Neural progenitor cell (in vitro differentiated cells): ENCODE measurements around the gene CHRD. TPM values are rescaled to one million over a fixed set of nuclear protein-coding genes. Genes with fewer than 3 reads are reported as not detected.
"Not testable (repeated sequence)": the region's sequence is repeated elsewhere in the genome, so short reads cannot be mapped to it uniquely, and the experiment has no call there.

Experiments used
- DNase-seq: peaks from one replicate; pipeline ENCODE4 v3.0.0-alpha.2; 2016; ENCODE audit warnings: low spot score
- H2AFZ ChIP-seq: fragments of 200-600 bp; sonication (generic); replicated peaks from 2 replicates; pipeline ENCODE4 v1.6.1; 2016; ENCODE audit warnings: antibody characterized with exemption
- H3F3A ChIP-seq: fragments of 200-600 bp; sonication (generic); 2 replicates; pipeline ENCODE4 v1.6.1; 2016; ENCODE audit warnings: antibody characterized with exemption, low read depth
- H3K27ac ChIP-seq: fragments of 200-600 bp; sonication (generic); 2 replicates; pipeline ENCODE4 v1.5.1; 2016; ENCODE audit warnings: mild to moderate bottlenecking
- H3K27me3 ChIP-seq: fragments of 200-600 bp; sonication (generic); 2 replicates; pipeline ENCODE4 v1.6.1; 2016; ENCODE audit warnings: mild to moderate bottlenecking, moderate library complexity
- H3K36me3 ChIP-seq: fragments of 200-600 bp; sonication (generic); 2 replicates; pipeline ENCODE4 v1.5.1; 2016
- H3K4me1 ChIP-seq: fragments of 200-600 bp; sonication (generic); 2 replicates; pipeline ENCODE4 v1.6.1; 2016; ENCODE audit warnings: mixed run types
- H3K4me2 ChIP-seq: fragments of 200-600 bp; sonication (generic); 2 replicates; pipeline ENCODE4 v1.6.1; 2016
- H3K4me3 ChIP-seq: fragments of 200-600 bp; sonication (generic); 2 replicates; pipeline ENCODE4 v1.5.1; 2016
- H3K79me2 ChIP-seq: fragments of 200-600 bp; sonication (generic); 2 replicates; pipeline ENCODE4 v1.6.1; 2016; ENCODE audit warnings: low read depth
- H3K9ac ChIP-seq: fragments of 200-600 bp; sonication (generic); 2 replicates; pipeline ENCODE4 v1.6.1; 2016
- H3K9me3 ChIP-seq: fragments of 200-600 bp; sonication (generic); 2 replicates; pipeline ENCODE4 v1.5.1; 2016; ENCODE audit warnings: low read depth
- H4K20me1 ChIP-seq: fragments of 200-600 bp; sonication (generic); 2 replicates; pipeline ENCODE4 v1.6.1; 2016; ENCODE audit warnings: low read depth
- H3K27ac Mint-ChIP-seq: 3 replicates; pipeline ENCODE4 v1.8.0; 2021; ENCODE audit warnings: mixed read lengths
- H3K27me3 Mint-ChIP-seq: 2 replicates; pipeline ENCODE4 v1.8.0; 2022; ENCODE audit warnings: low read depth, mild to moderate bottlenecking, inconsistent platforms, moderate library complexity, mixed read lengths; ENCODE audit not compliant: insufficient read depth
- H3K36me3 Mint-ChIP-seq: 3 replicates; pipeline ENCODE4 v1.8.0; 2021; ENCODE audit warnings: mixed read lengths
- H3K4me1 Mint-ChIP-seq: 3 replicates; pipeline ENCODE4 v1.8.0; 2021; ENCODE audit warnings: mixed read lengths
- H3K4me3 Mint-ChIP-seq: 3 replicates; pipeline ENCODE4 v1.8.0; 2021; ENCODE audit warnings: mild to moderate bottlenecking, moderate library complexity, mixed read lengths
- H3K9me3 Mint-ChIP-seq: 3 replicates; pipeline ENCODE4 v1.8.0; 2020; ENCODE audit warnings: mixed read lengths
- EZH2 ChIP-seq: fragments of 200-600 bp; sonication (generic); IDR thresholded peaks from 2 replicates; pipeline ENCODE4 v1.6.1; 2017; ENCODE audit warnings: antibody characterized with exemption, mild to moderate bottlenecking, moderate library complexity
- EZH2phosphoT487 ChIP-seq: fragments of 200-600 bp; sonication (generic); IDR thresholded peaks from 2 replicates; pipeline ENCODE4 v1.6.1; 2017; ENCODE audit warnings: antibody characterized with exemption
- total RNA-seq: library from RNA; depleted of rRNA; stranded (reverse); fragments of >200 nt; gene quantifications from 2 replicates; pipeline ENCODE4 v1.2.3, GENCODE V29; 2015; ENCODE audit warnings: low replicate concordance
- TF ChIP-seq, protein P1 (sequence below): fragments of 200-600 bp; sonication (generic); IDR thresholded peaks from 2 replicates; pipeline ENCODE4 v1.5.1; 2017; ENCODE audit warnings: antibody characterized with exemption, mild to moderate bottlenecking

CHRD gene
- total RNA-seq, 1 donor from 2014 or later = 2.3 TPM

GRCh38 chr3:184337981-184338380 is 41.9 kb upstream of the CHRD start:
- peaks cover 57% of the 10 kb centered on the region for H3F3A ChIP-seq
- H3K4me3 ChIP-seq = no peak overlapping the region
- H4K20me1 ChIP-seq = peaks cover 87% of the 10 kb centered on the region
- Mint-ChIP-seq H3K9me3 (no peaks in the 10 kb centered on the region), H3K27ac (peak overlapping the region; percentile 91), H3K36me3 (peaks cover 10% of the 10 kb centered on the region), H3K27me3 (peaks cover 3% of the 10 kb centered on the region), H3K4me3 (peak overlapping the region; percentile 92), H3K4me1 (peaks cover 32% of the 10 kb centered on the region)
- no peaks in the 10 kb centered on the region for H3K9me3 ChIP-seq
- H3K36me3 ChIP-seq = no peaks in the 10 kb centered on the region
- TF ChIP-seq EZH2phosphoT487 (no peak), EZH2 (no peak)
- TF ChIP-seq, protein P1, sequence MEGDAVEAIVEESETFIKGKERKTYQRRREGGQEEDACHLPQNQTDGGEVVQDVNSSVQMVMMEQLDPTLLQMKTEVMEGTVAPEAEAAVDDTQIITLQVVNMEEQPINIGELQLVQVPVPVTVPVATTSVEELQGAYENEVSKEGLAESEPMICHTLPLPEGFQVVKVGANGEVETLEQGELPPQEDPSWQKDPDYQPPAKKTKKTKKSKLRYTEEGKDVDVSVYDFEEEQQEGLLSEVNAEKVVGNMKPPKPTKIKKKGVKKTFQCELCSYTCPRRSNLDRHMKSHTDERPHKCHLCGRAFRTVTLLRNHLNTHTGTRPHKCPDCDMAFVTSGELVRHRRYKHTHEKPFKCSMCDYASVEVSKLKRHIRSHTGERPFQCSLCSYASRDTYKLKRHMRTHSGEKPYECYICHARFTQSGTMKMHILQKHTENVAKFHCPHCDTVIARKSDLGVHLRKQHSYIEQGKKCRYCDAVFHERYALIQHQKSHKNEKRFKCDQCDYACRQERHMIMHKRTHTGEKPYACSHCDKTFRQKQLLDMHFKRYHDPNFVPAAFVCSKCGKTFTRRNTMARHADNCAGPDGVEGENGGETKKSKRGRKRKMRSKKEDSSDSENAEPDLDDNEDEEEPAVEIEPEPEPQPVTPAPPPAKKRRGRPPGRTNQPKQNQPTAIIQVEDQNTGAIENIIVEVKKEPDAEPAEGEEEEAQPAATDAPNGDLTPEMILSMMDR = no peak
- no peak overlapping the region for H3K9ac ChIP-seq
- H3K27ac ChIP-seq = no peak overlapping the region
- H3K4me1 ChIP-seq = peaks cover 21% of the 10 kb centered on the region
- no peak for DNase-seq
- peak overlapping the region; percentile 77 for H3K4me2 ChIP-seq
- H3K27me3 ChIP-seq = no peaks in the 10 kb centered on the region
- no peak overlapping the region for H2AFZ ChIP-seq
- H3K79me2 ChIP-seq = peaks cover 44% of the 10 kb centered on the region

- Mint-ChIP-seq H3K36me3 (peaks cover 13% of the 10 kb centered on the region), H3K4me1 (peaks cover 35% of the 10 kb centered on the region), H3K4me3 (peak overlapping the region; percentile 92), H3K9me3 (no peaks in the 10 kb centered on the region), H3K27ac (peak overlapping the region; percentile 91), H3K27me3 (peaks cover 3% of the 10 kb centered on the region)
- no peak overlapping the region for H3K27ac ChIP-seq
- no peak for TF ChIP-seq EZH2phosphoT487
- TF ChIP-seq, protein P1 = peak; percentile 32
- TF ChIP-seq EZH2 = no peak
- peaks cover 44% of the 10 kb centered on the region for H3K79me2 ChIP-seq
- H2AFZ ChIP-seq = no peak overlapping the region
- peak overlapping the region; percentile 77 for H3K4me2 ChIP-seq
- peaks cover 57% of the 10 kb centered on the region for H3F3A ChIP-seq
- H3K9me3 ChIP-seq = no peaks in the 10 kb centered on the region
- H3K9ac ChIP-seq = no peak overlapping the region
- H3K4me3 ChIP-seq = peak overlapping the region; percentile 37
- peaks cover 83% of the 10 kb centered on the region for H4K20me1 ChIP-seq
- H3K27me3 ChIP-seq = no peaks in the 10 kb centered on the region
- peak; percentile 92 for DNase-seq
- H3K36me3 ChIP-seq = no peaks in the 10 kb centered on the region
- H3K4me1 ChIP-seq = peaks cover 21% of the 10 kb centered on the region
These were observed 41.3 kb upstream of the CHRD start for GRCh38 chr3:184338511-184338945.

GRCh38 chr3:184339001-184339400 is 40.9 kb upstream of the CHRD start:
- no peaks in the 10 kb centered on the region for H3K27me3 ChIP-seq
- no peaks in the 10 kb centered on the region for H3K9me3 ChIP-seq
- peaks cover 35% of the 10 kb centered on the region for H3K4me1 Mint-ChIP-seq
- no peak for DNase-seq
- no peak for TF ChIP-seq EZH2phosphoT487
- H3K4me1 ChIP-seq = peaks cover 21% of the 10 kb centered on the region
- peaks cover 3% of the 10 kb centered on the region for H3K27me3 Mint-ChIP-seq
- H3K36me3 ChIP-seq = no peaks in the 10 kb centered on the region
- H3K79me2 ChIP-seq = peaks cover 44% of the 10 kb centered on the region
- peak overlapping the region; percentile 68 for H3K27ac Mint-ChIP-seq
- H3F3A ChIP-seq = peaks cover 53% of the 10 kb centered on the region
- peaks cover 12% of the 10 kb centered on the region for H3K36me3 Mint-ChIP-seq
- peaks cover 79% of the 10 kb centered on the region for H4K20me1 ChIP-seq
- H3K27ac ChIP-seq = no peak overlapping the region
- H3K9ac ChIP-seq = no peak overlapping the region
- H3K4me3 Mint-ChIP-seq = peak overlapping the region; percentile 52
- H3K4me2 ChIP-seq = peak overlapping the region; percentile 77
- peak overlapping the region; percentile 37 for H3K4me3 ChIP-seq
- H3K9me3 Mint-ChIP-seq = no peaks in the 10 kb centered on the region
- no peak overlapping the region for H2AFZ ChIP-seq

DNA sequence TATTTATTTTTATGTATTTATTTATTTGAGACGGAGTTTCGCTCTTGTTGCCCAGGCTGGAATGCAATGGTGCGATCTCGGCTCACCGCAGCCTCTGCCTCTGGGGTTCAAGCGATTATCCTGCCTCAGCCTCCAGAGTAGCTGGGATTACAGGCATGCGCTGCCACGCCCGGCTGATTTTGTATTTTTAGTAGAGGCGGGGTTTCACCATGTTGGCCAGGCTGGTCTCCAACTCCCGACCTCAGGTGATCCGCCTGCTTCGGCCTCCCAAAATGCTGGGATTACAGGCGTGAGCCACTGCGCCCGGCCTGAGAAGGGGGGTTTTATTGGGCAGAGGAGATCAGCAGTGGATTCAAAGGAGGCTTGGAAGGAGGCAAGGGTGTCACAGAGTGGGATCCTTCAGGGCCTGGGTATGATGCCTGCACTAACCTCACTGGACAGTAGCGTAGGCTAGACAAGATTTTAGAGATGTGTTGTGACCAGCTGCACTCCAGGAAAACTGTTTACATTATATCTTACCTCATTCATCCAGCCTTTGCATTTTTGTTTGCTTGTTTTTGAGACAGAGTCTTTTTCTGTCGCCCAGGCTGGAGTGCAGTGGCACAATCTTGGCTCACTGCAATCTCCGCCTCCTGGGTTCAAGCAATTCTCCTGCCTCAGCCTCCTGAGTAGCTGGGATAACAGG is 40.3 kb upstream of the CHRD start:
- H3K9me3 ChIP-seq, DNase-seq, H3K9me3 Mint-ChIP-seq, H3K4me3 ChIP-seq, H3K9ac ChIP-seq, H3K27me3 ChIP-seq, H3K4me3 Mint-ChIP-seq, H3K27ac Mint-ChIP-seq, H2AFZ ChIP-seq, H3K36me3 ChIP-seq, H3K36me3 Mint-ChIP-seq, H3K4me2 ChIP-seq, H3K27me3 Mint-ChIP-seq, H3K27ac ChIP-seq: not testable (repeated sequence)
- H4K20me1 ChIP-seq = peaks cover 76% of the 10 kb centered on the region
- H3K79me2 ChIP-seq = peaks cover 44% of the 10 kb centered on the region
- peaks cover 35% of the 10 kb centered on the region for H3K4me1 Mint-ChIP-seq
- peaks cover 21% of the 10 kb centered on the region for H3K4me1 ChIP-seq
- peaks cover 47% of the 10 kb centered on the region for H3F3A ChIP-seq
